Colonic mucosa (tissue), 4 donors: ENCODE results near the gene PTGER3. TPM values are rescaled to one million over a fixed set of nuclear protein-coding genes. Genes with fewer than 3 reads are reported as not detected.

Experiments used
- DNase-seq: peaks from one replicate; pipeline ENCODE4 v3.0.0-alpha.2; 2020
- H3K27ac ChIP-seq: fragments of 200-600 bp; one replicate; pipeline ENCODE4 v1.8.0; 2021
- H3K27me3 ChIP-seq: fragments of 200-600 bp; one replicate; pipeline ENCODE4 v1.8.0; 2021
- H3K36me3 ChIP-seq: fragments of 200-600 bp; one replicate; pipeline ENCODE4 v1.8.0; 2021
- H3K4me1 ChIP-seq: fragments of 200-600 bp; one replicate; pipeline ENCODE4 v1.8.0; 2021; ENCODE audit warnings: mild to moderate bottlenecking
- H3K4me3 ChIP-seq: fragments of 200-600 bp; one replicate; pipeline ENCODE4 v1.8.0; 2021
- H3K9ac ChIP-seq, 2 donors: one replicate each; pipeline ENCODE4 v1.7.0; 2013; ENCODE audit warnings: control low read depth in 2 of 2, low read depth in 2 of 2, low read length in 2 of 2
- H3K9me3 ChIP-seq: fragments of 200-600 bp; one replicate; pipeline ENCODE4 v1.8.0; 2021
- CTCF ChIP-seq: fragments of 200-600 bp; IDR thresholded peaks from one replicate; pipeline ENCODE4 v1.8.0; 2022; ENCODE audit warnings: antibody characterized with exemption, mild to moderate bottlenecking
- intact Hi-C: fragments of 100-400 bp; cut with DNase I; formaldehyde crosslinking; loops from one replicate; pipeline ENCODE4 v1.14.1; 2022
- total RNA-seq, 2 donors: library from RNA; stranded (reverse); fragmentation: NEBNext Ultra II Directional in 1 of 2; extraction: Animal tissue kit (Norgen Biotek cat#: 25700) in 1 of 2; gene quantifications; one replicate each; pipeline ENCODE4 v1.2.1, GENCODE V29; 2021
- donor health status: healthy.
- donor health status: DM: no; HTN: no; CAD: no.
- donor health status: DM: no; HTN: no; CAD: no.

Gene PTGER3
- total RNA-seq, 2 donors from 2014 or later = 1.2 to 3.7 TPM

- no peak for DNase-seq
- Histone ChIP-seq H3K27me3 (no peaks in the 10 kb centered on the region), H3K4me1 (no peaks in the 10 kb centered on the region), H3K9ac (no peak overlapping the region), H3K27ac (no peak overlapping the region), H3K36me3 (no peaks in the 10 kb centered on the region), H3K9me3 (no peaks in the 10 kb centered on the region), H3K4me3 (no peak overlapping the region)
- intact Hi-C loops = no loop called here
- TF ChIP-seq CTCF = no peak
Observed at GRCh38 chr1:71023515-71023914, 24.1 kb downstream of the PTGER3 start.

- Histone ChIP-seq H3K9me3 (no peaks in the 10 kb centered on the region), H3K4me3 (no peak overlapping the region), H3K27ac (no peak overlapping the region), H3K4me1 (no peaks in the 10 kb centered on the region), H3K27me3 (no peaks in the 10 kb centered on the region), H3K9ac (no peak overlapping the region), H3K36me3 (no peaks in the 10 kb centered on the region)
- no peak for TF ChIP-seq CTCF
- intact Hi-C loops = no loop called here
- DNase-seq = no peak
Observed at GRCh38 chr1:71019233-71019969, 28.2 kb downstream of the PTGER3 start.

DNA sequence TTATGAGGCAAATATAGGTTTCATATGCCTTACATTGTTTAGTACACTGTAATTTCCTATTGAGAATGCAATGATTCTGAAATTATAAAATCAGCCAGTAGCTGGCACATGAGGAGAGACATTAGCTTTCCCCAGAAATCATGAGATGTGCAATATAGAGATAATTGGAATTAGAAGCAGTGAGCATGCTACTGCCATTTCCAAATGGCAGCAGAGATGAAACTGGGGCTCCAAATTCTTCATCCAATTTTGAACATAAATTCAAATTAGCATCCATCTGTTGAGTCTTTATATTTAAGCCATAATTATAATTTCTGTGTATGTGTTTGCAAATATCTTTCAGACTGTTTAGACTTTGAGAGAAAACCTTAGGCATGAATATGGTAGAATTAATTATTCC, 28.8 kb downstream of the PTGER3 start:
- no peak for TF ChIP-seq CTCF
- Histone ChIP-seq H3K27me3 (no peaks in the 10 kb centered on the region), H3K4me1 (no peaks in the 10 kb centered on the region), H3K4me3 (no peak overlapping the region), H3K27ac (no peak overlapping the region), H3K9me3 (no peaks in the 10 kb centered on the region), H3K36me3 (no peaks in the 10 kb centered on the region), H3K9ac (no peak overlapping the region)
- intact Hi-C loops = no loop called here
- DNase-seq = no peak

DNA sequence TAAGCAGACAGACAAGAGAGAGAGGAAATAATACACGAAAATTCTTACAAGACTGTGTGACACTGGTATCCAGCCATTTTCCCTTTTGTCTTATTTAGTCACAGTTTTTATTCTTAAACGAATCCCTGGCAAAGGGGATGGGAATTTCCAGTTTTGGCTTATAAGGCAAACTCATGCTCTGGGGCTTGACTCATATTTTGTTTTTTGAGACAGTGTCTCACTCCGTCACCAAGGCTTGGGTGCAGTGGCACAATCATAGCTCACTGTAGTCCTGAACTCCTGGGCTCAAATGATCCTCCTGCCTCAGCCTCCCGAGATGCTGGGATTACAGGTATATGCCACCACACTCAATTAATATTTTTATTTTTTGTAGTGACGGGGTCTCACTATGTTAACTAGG, 31.9 kb downstream of the PTGER3 start:
- no peak for TF ChIP-seq CTCF
- Histone ChIP-seq H3K36me3 (no peaks in the 10 kb centered on the region), H3K4me1 (no peaks in the 10 kb centered on the region), H3K4me3 (no peak overlapping the region), H3K27me3 (no peaks in the 10 kb centered on the region), H3K9me3 (no peaks in the 10 kb centered on the region), H3K27ac (no peak overlapping the region), H3K9ac (no peak overlapping the region)
- no peak for DNase-seq
- intact Hi-C loops = no loop called here

DNA sequence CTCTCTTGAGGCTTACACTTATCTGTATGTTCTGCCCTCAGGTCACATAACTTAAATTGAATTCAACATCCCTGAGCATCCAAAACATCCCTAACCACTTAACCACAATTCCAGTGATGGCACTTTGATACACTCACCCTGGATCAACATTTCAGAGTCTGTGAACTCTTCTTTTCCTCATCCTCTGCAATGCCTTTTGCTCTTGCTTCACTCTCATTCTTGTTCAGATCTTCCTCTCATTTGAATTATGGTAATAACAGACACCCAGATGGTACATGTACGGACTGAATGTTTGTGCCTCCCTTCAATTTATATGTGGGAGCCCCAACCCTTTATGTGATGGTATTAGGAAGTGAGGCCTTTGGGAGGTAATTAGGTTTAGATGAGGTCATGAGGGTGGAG, 33.4 kb downstream of the PTGER3 start:
- Histone ChIP-seq H3K4me1 (no peaks in the 10 kb centered on the region), H3K27me3 (no peaks in the 10 kb centered on the region), H3K27ac (no peak overlapping the region), H3K36me3 (no peaks in the 10 kb centered on the region), H3K9ac (no peak overlapping the region), H3K9me3 (no peaks in the 10 kb centered on the region), H3K4me3 (no peak overlapping the region)
- TF ChIP-seq CTCF = no peak
- intact Hi-C loops = no loop called here
- DNase-seq = no peak
